ENCODE results near the gene CLDN22. TPM values are rescaled to one million over a fixed set of nuclear protein-coding genes. Genes with fewer than 3 reads are reported as not detected.

CLDN22 gene
- total RNA-seq: not detected
- long read RNA-seq: 0 reads

GRCh38 chr4:183320211-183321059 lies at the start of gene CLDN22:
TSS of gene CLDN22 (minus strand) at chr4:183320276. CDS start at chr4:183320218, 58 bp downstream.
- DNase-seq (no peak), ATAC-seq (ENCODE audit: poor library complexity) (no peak)
- intact Hi-C loops (cut with DNase I): no loop called here

- DNase-seq (no peak), ATAC-seq (ENCODE audit: poor library complexity) (no peak)
- intact Hi-C loops (cut with DNase I): no loop called here
These were observed 49.0 kb upstream of the CLDN22 start for GRCh38 chr4:183369073-183369472.

DNA sequence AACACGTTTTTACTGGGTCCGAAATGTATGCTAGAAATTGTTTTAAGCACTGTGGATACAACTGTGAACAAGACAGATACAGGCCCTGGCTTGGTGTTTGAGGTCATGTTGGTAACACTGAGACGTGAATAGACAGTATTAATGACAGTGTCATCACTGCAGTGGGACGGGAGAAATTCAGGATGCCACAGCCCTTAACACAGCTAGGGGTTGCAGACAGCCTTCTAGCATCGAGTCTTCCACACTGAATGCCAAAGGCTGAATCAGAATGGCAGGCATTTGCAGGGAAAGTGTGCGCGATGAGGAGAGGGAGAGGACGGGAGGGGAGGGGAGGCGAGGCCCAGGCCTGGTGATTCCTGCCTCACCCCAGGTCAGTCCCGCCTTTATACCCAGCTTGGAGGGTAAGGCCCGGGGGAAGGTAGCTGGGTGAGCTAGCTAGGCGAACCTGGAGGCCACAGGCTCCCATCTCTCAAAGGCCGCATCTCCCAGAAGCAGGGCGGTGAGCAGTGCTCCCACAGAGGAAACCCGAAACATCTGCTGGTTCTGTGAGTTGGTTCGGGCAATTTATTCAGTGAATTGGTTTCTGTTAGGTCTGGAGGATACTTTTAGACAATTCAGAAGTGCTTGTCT lies 46.2 kb upstream of the CLDN22 start:
- intact Hi-C loops (cut with DNase I): no loop called here
- ATAC-seq (ENCODE audit: poor library complexity): no peak

DNA sequence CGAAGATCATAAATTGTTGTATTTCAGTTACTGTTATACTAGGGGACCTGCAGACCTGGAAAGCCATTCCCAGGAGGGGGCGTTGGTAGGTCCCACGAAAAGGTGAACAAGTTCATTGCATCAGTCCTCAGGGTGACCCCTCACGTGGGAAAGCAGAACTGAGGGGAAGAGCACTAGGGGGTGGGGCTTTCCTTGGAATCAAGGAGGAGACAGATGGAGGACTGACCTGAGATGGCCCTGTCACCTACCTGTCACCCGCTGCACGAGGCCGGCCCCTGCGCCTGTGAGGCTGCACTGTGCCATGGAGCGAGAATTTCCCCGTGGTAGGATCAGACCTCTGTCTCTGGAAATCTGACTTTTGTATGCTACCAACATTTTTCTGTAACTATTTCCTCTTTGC lies 43.9 kb upstream of the CLDN22 start:
- intact Hi-C loops (cut with DNase I): no loop called here
- ATAC-seq (ENCODE audit: poor library complexity) (no peak), DNase-seq (no peak)

More for the DNA sequence above, 46.2 kb upstream of the CLDN22 start:
- DNase-seq: no peak

GRCh38 chr4:183362916-183363542 lies 43.0 kb upstream of the CLDN22 start:
- DNase-seq (no peak), ATAC-seq (ENCODE audit: poor library complexity) (no peak)
- intact Hi-C loops (cut with DNase I): no loop called here

DNA sequence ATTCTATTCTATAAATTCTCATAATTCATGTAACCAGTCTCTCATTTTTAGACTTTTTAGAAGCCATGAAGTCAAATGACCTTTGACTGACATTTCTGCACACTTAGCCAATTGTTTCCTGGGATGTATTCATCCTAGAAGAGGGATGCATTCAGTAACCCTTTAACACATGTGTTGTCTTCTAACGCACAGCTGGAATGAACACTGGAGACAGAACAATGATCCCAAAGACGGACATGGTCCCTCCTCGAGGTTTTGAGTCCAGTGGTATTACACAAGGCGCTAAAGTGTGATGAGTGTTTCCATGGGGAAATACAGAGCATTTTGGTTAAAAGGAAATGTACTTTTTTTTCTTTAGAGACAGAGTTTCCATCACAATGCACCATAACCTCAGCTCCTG lies 42.0 kb upstream of the CLDN22 start:
- no peak for DNase-seq
- intact Hi-C loops (cut with DNase I): no loop called here
- no peak for ATAC-seq (ENCODE audit: poor library complexity)

GRCh38 chr4:183360161-183360919 lies 40.3 kb upstream of the CLDN22 start:
- no peak for DNase-seq
- intact Hi-C loops (cut with DNase I): no loop called here
- no peak for ATAC-seq (ENCODE audit: poor library complexity)

GRCh38 chr4:183358215-183358755 lies 38.2 kb upstream of the CLDN22 start:
- no peak for DNase-seq
- ATAC-seq (ENCODE audit: poor library complexity): no peak
- intact Hi-C loops (cut with DNase I): no loop called here

- DNase-seq (no peak), ATAC-seq (ENCODE audit: poor library complexity) (no peak)
- intact Hi-C loops (cut with DNase I): no loop called here
These were observed 37.0 kb upstream of the CLDN22 start for GRCh38 chr4:183356931-183357675.

GRCh38 chr4:183356173-183356830 lies 36.2 kb upstream of the CLDN22 start:
- no peak for DNase-seq
- intact Hi-C loops (cut with DNase I): no loop called here
- no peak for ATAC-seq (ENCODE audit: poor library complexity)

- intact Hi-C loops (cut with DNase I): no loop called here
- no peak for DNase-seq
- no peak for ATAC-seq (ENCODE audit: poor library complexity)
These were observed 35.3 kb upstream of the CLDN22 start for GRCh38 chr4:183355405-183355804.

GRCh38 chr4:183354219-183354618 lies 34.1 kb upstream of the CLDN22 start:
- no peak for DNase-seq
- intact Hi-C loops (cut with DNase I): no loop called here
- no peak for ATAC-seq (ENCODE audit: poor library complexity)

GRCh38 chr4:183353557-183353956 lies 33.5 kb upstream of the CLDN22 start:
- intact Hi-C loops (cut with DNase I): no loop called here
- DNase-seq (no peak), ATAC-seq (ENCODE audit: poor library complexity) (no peak)

DNA sequence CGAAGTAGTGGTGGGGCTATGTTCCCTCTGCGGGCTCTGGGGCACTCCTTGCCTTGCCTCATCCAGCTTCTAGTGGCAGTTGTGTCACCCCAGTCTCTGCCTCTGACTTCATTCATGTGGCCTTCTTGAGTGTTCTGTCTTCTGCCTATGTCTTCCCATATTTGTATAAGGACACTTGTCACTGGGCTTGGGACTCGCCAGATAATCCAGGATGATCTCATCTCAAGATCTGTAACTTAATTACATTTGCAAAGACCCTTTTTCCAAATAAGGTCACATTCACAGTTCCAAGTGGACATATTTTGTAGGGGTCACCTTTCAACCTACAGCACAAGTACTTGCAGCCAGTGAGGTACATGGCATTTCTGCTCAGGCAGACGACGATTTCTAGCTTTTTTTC lies 32.5 kb upstream of the CLDN22 start:
- intact Hi-C loops (cut with DNase I): no loop called here
- ATAC-seq (ENCODE audit: poor library complexity) (no peak), DNase-seq (no peak)

DNA sequence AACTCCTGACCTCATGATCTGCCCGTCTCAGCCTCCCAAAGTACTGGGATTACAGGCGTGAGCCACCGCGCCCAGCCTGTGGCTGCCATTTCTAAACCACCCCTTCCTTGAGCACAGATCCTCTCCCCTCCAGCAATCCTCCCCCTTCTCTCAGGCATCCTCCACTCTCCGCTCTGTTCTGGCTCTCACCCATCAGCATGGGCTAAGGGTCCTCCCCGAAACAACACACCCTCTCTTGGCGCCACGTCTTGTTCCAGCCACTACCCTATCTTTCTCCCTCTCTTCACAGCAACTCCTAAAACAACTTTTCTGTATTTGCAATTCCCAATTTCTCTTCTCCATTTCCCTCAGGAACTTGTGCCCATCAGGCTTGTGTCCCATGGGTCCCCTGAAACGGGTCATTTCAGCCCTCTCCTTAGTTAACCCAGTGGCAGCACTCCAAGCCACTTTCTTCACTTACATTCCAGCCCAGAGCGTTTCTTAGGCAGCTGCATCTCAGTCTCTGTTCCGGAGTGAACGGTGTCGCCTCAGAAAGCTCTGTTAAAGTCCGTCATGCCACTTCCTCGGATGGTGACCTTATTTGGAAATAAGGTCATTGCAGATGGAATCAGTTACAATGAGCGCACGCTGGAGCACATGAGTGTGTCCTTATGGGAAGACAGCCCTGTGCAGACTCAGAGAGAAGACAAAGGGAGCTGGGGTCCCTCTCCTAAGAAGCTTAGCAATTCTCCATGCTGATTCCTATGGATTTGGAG lies 30.4 kb upstream of the CLDN22 start:
- ATAC-seq (ENCODE audit: poor library complexity): no peak
- intact Hi-C loops (cut with DNase I): no loop called here
- no peak for DNase-seq

- ATAC-seq (ENCODE audit: poor library complexity) (no peak), DNase-seq (no peak)
- intact Hi-C loops (cut with DNase I): no loop called here
These were observed 29.6 kb upstream of the CLDN22 start for GRCh38 chr4:183349673-183350072.

Data from Right ventricle myocardium superior (tissue), 1 donor.